ENCODE results near the gene RNMT. TPM values are rescaled to one million over a fixed set of nuclear protein-coding genes. Genes with fewer than 3 reads are reported as not detected.
"Not testable (repeated sequence)": the region's sequence is repeated elsewhere in the genome, so short reads cannot be mapped to it uniquely, and the experiment has no call there.

RNMT gene
- 41.7 and 45.5 TPM in 2 replicates for total RNA-seq (2014; rRNA removed; shearing (Covaris generic))

DNA sequence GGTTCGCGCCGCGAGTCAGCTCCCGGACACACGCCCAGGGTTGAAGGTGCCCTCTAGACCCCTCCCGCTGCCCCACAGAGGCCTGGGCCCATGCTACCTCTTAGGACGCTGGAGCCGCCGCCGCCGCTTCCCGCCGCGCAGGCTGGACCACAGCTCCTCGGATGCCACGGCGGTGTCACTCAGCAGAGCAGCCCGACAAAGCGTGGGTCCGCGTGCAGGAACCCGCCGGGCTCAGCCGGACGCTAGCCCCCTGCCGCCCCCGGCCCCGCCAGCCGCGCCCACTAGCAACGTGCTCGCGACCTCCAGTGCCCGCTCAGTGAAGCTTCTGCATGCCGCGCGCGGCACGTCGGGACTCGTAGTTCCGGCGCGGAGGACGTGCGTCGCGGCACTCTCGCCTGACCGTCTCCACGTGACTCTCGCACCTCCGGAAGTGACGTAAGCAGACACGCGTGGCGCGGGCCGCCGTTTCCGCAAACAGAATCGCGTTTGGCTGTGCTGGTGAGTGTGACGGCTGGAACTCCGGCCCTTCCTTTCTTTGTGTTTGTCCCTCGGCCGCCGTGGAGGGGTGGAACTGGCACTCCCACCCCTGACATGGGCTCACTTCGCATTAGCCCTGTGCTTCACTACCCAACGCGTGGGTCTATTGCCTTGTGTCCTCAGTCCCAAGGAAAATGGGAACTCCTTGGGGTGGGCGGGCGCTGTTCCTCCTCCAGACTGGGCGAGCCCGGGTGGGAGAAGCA lies at the start of gene RNMT, which contains the start of gene FAM210A:
Gene RNMT (plus strand): TSS at position 442 of the 740 bp plus-strand sequence. CDS start 4,845 bp downstream, outside the sequence.
Gene FAM210A (minus strand): TSS at position 327 of the 740 bp plus-strand sequence. CDS start 44,481 bp downstream, outside the sequence.
- DNase-seq (ENCODE audit: low spot score), result peak; percentile 84

GRCh38 chr18:13677350-13677749 lies 49.1 kb upstream of the RNMT start:
- DNase-seq (ENCODE audit: low spot score), result not testable (repeated sequence)

DNA sequence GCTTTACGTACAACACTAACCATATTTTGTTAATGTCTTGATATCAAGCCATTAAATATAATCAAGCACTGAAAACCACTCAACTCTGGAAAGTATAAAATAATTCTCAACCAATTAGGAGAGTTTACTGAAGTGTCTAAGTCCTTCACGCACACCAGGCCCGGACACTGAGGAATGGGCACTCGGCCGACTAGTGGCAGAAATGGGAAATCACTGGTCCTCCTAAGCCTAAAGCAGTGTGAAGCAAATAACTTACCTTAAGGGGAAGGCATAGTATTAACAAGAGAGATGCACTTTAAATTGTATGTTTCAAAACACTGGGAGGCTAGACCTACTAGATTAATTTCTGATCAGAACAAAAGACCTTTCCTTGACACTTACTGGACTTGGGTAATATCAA lies 45.9 kb upstream of the RNMT start:
- no peak for DNase-seq (ENCODE audit: low spot score)

DNA sequence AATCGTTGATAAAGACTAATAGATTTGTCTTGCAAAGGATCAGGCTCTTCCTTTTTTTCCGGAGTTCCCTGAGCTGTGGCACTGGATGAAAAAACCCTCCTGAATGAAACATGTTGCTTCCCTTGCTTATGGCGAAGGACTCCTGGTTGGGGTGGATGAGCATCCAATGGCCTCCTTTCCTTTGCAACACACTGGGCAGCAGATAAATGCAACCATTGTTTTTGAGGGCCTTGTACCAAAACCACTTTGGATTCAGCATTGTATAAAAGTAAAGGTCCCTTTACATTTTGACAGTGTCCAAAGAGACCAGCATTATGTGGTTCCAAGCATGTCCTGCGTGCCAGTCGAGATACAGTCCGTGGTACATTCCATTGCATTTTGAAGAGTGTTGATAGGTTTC lies 44.8 kb upstream of the RNMT start:
- no peak for DNase-seq (ENCODE audit: low spot score)

DNA sequence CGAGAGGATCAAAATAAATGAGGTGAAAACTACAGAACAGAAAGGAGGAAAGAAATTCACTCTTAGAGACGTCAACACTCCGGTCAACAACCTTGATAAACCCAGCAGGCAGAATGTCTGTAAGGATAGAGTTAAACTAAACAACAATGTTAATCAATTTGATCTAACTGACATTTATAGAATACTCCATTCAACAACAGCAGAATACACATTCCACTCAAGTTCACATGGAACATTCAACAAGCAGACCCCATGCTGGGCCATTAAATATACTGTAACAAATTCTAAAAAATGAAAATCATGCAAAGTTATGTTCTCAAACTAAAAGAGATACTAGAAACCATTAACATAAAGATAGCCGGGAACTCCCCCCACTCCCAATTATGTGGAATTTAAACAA lies 41.9 kb upstream of the RNMT start:
- no peak for DNase-seq (ENCODE audit: low spot score)

DNA sequence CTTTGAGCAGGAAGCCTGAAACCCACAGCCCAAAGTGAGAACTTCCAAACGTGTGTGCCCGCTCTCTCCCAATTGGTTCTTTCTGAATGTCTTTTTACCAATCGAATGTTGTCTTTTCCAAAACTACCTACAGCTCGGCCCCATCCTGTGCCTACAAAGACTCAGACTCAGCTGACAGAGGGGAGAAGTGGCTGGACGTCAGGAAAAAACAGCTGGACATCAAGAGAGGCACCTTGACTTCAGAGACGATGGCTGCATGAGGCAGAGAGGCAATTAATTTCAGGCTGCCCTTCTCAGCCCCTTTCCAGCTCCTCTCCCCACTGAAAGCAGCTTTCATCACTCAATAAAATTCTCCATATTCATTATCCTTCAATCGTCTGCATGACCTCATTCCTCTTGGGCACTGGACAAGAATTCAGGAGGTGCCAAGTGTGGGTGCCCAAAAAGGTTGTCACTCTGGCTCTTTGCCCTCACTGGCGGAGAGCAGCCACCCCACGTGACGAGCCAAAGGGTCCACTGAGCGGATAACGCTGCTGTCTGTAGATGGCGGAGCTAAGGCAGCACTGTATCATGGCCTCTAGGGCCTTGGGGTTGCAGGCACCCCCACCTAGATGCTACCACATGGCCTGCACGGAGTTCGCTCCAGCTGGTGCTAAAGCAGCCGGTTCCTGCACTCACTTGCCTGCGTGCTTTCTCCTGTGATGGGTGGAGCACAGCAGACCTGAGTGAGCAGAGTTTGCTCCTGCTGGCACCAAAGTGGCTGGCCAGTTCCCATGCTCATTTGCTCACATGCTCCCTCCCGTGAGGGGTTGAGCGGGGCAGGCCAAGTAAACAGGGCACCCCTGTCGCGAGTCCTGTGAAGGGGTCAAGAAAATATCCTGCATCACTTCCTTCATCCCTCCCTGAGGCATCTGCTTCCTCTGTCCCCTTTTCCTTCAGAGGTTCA lies 38.0 kb upstream of the RNMT start:
- no peak for DNase-seq (ENCODE audit: low spot score)

DNA sequence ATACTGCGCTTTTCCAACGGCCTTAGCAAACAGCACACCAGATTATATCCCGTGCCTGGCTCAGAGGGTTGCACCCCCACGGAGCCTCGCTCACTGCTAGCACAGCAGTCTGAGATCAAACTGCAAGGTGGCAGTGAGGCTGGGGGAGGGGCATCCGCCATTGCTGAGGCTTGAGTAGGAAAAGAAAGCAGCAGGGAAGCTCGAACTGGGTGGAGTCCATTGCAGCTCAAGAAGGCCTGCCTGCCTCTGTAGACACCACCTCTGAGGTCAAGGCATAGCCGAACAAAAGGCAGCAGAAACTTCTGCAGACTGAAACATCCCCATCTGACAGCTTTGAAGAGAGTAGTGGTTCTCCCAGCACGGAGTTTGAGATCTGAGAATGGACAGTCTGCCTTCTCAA lies 36.4 kb upstream of the RNMT start:
- DNase-seq (ENCODE audit: low spot score), result not testable (repeated sequence)

- DNase-seq (ENCODE audit: low spot score), result not testable (repeated sequence)
These were observed 31.1 kb upstream of the RNMT start for GRCh38 chr18:13695337-13695736.

- no peak for DNase-seq (ENCODE audit: low spot score)
These were observed 29.5 kb upstream of the RNMT start for GRCh38 chr18:13696961-13697360.

DNA sequence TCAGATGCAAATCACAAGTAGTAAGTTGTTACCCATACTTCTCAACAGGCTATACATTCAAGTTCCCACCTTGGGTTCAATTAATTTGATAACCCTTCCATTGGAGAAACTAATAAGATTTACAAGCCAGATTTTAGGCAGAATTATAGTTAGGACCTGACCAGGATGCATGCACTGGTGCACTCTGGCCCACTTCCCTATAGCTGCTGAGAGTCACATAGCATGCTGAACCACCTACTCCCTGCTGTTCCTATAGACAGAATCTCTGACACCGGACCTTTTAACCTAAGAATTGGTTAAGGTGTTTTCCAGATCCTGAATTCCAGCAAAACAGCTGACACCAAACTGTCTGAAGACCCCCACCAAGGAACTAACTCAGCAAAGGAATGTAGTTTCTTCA lies 26.3 kb upstream of the RNMT start:
- no peak for DNase-seq (ENCODE audit: low spot score)

DNA sequence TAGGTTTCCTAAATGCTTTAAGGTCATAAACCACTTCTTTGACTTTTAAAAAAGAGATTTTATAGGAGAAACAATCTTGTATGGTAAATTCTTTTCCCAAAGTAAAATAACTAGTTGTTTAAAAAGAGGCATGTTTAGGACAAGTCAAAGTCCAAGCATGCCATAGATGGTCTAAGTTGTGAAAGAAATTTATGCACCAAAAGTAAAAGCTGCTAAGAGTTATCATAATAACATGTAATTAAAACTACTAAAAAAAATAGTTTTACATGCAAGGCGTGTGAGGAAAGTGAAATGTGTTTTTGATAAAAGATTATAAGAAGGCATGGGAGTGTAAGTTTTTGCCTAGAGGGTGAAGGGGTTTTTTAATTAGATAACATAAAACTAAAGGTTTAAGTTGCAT lies 22.6 kb upstream of the RNMT start:
- peak; percentile 34 for DNase-seq (ENCODE audit: low spot score)

GRCh38 chr18:13710414-13710831 lies 16.1 kb upstream of the RNMT start:
- DNase-seq (ENCODE audit: low spot score), result peak; percentile 99

GRCh38 chr18:13712400-13713131 lies 13.9 kb upstream of the RNMT start:
- DNase-seq (ENCODE audit: low spot score), result no peak

- no peak for DNase-seq (ENCODE audit: low spot score)
These were observed 12.9 kb upstream of the RNMT start for GRCh38 chr18:13713455-13714055.

DNA sequence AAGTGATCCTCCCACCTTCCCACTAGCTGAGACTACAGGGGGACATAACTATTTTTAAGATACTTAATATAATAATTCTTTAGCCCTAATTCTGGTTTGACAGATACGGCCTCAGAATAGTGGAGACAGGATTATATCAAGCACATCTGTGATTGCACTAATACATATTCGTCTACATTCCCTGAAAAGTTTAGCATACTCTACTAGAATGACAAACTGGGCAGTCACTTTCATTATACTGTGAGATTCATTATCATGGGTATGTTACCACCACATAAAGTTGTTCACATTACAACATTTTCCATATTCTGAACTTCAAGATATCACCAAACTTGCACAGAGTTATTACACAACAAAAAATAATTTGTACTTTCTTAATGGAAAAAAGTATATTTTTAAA lies 11.1 kb upstream of the RNMT start:
- DNase-seq (ENCODE audit: low spot score), result no peak

- no peak for DNase-seq (ENCODE audit: low spot score)
These were observed 9.6 kb upstream of the RNMT start for GRCh38 chr18:13716916-13717315.

- no peak for DNase-seq (ENCODE audit: low spot score)
These were observed 6.3 kb upstream of the RNMT start for GRCh38 chr18:13720123-13720522.

GRCh38 chr18:13720847-13721246 lies 5.6 kb upstream of the RNMT start:
- no peak for DNase-seq (ENCODE audit: low spot score)

DNA sequence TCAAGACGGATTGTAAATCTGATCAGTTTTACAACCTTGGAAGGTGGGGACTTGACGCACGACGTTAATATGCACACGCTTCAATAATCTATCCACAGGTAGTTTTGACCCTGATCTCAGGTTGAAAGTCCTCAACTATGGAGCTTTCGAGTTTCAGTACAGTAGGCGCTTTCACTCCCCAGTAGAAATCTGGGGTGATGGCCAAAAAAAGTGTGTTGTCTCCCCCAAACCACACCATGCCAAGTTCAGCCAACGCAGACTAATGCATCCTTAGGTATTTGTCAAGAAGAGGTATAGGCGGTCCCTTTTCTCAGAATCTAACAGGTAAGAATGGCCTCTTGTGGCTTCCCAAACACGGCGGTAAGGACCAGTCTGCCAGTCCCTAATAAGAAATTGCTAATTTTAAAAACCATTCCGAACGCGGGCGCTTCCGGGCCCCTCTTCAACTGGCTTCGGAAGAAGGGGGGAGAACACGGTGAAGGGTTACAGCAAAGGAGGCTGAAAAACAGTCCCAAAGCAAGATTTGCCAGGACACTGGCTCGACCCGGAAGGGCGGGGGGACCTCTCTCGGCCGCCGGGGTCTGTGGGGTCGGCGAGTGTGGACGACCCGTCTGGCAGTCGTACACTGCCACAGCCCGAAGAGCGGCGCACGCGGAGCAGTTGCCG lies 774 bp upstream of the RNMT start:
- DNase-seq (ENCODE audit: low spot score), result no peak

GRCh38 chr18:13726972-13727331 lies 479 bp downstream of the RNMT start:
- peak; percentile 39 for DNase-seq (ENCODE audit: low spot score)

GRCh38 chr18:13730481-13730880 lies 4.0 kb downstream of the RNMT start:
- DNase-seq (ENCODE audit: low spot score), result no peak
